HG03565 (cell line): Measurements from ENCODE around the gene MYBPH.

Experiments
- ATAC-seq: cut with Tn5 transposase; IDR thresholded peaks from one replicate; pipeline ENCODE4 v1.9.1; 2021; ENCODE audit warnings: mild to moderate bottlenecking, moderate library complexity; ENCODE audit not compliant: unreplicated experiment

The MYBPH gene

DNA sequence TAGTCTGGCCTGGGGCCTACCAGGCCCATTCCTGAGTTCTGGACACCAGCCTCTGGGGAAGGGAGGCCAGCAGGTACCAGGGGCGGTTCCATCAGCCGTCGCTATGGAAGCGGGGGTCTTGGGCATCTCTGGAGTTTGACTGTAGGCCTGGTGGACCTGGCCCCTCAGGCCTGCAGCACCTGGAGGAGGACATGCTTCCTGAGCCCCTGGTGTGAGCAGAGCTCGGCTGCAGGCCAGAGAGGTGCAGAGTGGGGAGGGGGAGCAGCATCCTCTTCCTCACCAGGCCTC lies 7.8 kb downstream of the MYBPH start:
- ATAC-seq, result no peak

DNA sequence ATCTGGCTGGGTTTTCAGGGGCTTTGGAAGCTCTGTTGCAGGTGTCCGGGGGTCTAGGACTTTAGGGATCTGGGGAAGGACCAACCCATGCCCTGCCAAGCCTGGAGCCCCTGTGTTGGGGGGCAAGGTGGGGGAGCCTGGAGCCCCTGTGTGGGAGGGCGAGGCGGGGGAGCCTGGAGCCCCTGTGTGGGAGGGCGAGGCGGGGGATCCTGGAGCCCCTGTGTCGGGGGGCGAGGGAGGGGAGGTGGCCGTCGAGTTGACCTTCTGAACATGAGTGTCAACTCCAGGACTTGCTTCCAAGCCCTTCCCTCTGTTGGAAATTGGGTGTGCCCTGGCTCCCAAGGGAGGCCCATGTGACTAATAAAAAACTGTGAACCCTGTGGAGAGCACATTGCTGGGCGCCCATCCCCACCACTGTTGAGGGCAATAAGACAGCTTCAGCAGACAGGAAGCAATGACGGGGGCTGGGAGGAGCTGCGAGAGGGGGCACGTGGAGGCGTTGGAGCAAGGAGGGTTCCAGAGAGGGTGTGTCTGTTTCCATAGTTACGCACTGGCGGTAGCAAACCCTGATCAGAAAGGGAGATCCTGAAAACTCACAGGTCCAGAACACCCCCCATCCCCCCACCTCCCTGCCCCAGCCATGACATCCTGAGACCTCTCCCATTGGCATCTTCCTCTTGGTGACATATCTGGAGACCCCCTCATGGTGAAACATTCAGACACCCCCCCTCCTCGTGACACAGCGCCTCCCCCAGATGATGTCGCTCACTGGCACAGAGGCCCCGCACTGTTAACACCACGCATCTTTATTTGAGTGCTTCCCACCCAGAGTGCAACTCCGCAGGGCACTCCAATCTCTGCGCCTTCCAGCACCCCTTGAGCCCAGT lies 8.4 kb downstream of the MYBPH start:
- ATAC-seq, result no peak

GRCh38 chr1:203166192-203166940 lies 9.3 kb downstream of the MYBPH start:
- no peak for ATAC-seq

- no peak for ATAC-seq
Measured at GRCh38 chr1:203165800-203166161, 9.8 kb downstream of the MYBPH start.

DNA sequence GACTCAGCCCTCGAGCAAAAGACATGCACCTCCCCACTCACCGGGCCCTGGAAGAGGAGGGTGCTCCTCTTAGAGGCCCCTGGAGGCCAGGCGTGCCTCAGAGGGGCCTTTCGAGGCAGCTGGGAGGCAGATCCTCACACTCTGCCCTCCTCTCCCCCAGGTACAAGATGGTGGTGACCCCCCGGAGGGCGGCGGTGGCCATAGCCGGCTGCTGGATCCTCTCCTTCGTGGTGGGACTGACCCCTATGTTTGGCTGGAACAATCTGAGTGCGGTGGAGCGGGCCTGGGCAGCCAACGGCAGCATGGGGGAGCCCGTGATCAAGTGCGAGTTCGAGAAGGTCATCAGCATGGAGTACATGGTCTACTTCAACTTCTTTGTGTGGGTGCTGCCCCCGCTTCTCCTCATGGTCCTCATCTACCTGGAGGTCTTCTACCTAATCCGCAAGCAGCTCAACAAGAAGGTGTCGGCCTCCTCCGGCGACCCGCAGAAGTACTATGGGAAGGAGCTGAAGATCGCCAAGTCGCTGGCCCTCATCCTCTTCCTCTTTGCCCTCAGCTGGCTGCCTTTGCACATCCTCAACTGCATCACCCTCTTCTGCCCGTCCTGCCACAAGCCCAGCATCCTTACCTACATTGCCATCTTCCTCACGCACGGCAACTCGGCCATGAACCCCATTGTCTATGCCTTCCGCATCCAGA lies 10.4 kb downstream of the MYBPH start:
- ATAC-seq, result no peak

GRCh38 chr1:203163891-203164635 lies 11.6 kb downstream of the MYBPH start:
- ATAC-seq, result no peak

DNA sequence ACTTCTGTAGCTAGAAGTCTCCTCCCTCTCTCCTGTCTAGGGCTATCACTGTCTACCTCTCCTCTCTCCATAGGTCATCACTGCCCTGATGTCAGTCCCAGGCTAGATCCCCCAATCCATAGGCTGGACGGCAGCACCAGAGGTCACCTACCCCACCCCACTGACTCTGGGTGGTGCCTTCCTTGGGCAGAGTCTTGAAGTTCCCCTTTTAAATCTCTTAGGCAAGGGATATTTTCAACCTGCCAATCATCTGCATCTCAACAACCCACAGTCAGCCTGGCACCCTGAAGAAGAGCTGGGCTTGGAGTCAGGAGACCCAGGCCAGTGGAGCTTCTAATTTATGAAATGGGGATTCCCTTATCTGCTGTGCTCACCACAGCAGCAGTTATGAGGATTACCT lies 13.2 kb downstream of the MYBPH start:
- no peak for ATAC-seq

DNA sequence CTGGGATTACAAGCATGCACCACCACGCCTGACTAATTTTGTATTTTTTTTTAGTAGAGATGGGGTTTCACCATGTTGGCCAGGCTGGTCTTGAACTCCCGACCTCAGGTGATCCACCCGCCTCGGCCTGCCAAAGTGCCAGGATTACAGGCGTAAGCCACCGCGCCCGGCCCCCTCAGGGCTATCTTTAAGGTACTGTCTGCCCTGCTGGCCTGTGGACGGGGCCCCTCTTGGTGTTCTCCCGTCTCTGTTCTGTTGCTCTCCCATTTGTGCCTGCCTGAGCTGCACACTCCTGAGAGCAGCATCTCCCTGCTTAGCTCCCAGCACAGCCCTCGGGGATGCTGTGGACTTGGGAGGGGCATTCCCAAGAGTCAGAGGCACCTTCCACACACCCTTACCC lies 13.9 kb downstream of the MYBPH start:
- no peak for ATAC-seq

DNA sequence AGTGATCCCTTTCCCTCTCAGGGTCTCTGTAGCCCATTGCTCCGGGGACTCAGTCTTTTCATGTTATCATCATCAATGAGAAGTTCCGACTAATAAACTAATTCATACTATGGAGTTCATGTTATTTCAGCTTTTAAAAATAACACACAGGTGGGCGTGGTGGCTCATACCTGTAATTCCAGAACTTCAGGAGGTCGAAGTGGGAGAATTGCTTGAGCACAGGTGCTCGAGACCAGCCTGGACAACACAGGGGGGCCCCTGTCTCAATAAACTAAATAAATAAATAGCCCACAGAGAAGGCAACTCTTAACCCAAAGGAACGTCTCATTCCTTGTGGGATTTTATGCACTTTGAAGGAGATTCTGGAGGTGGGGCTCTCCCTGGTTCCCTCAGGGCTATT lies 14.5 kb downstream of the MYBPH start:
- ATAC-seq, result no peak

- no peak for ATAC-seq
Measured at GRCh38 chr1:203159844-203160243, 15.8 kb downstream of the MYBPH start.

DNA sequence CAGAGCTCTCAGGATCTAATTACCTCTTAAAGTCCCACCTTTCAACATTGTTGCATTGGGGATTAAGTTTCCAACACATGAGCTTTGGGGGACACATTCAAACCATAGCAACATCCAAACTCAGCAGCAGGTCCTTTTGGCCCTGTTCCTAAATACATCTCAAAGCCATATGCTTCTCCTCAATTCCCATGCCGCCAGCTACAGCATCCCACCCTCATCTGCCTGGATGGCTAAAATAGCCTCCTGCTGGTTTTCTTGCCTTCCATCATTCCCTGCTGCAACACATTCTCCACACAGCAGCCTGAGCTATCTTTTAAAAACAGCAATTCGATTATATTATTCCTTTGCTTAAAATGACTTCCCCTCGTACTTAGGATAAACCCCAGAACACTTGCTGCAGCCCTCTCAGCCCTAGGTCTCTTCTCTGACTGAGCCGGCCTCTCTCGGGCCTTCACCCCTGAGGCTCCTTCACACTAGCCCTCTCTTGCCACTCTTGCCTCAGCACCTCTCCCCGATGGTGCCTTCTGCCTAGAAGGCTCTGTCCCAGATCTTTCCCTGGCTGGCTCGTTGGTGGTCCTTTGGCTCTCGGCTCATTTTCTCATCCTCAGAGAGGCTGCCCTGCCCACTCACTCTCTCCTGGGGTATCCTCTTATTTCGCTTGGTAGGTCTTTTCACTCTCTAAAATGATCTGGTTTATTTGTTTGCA lies 16.5 kb downstream of the MYBPH start:
- no peak for ATAC-seq

GRCh38 chr1:203158423-203158822 lies 17.2 kb downstream of the MYBPH start:
- ATAC-seq, result no peak

GRCh38 chr1:203156280-203156679 lies 19.3 kb downstream of the MYBPH start:
- no peak for ATAC-seq

GRCh38 chr1:203153989-203154821 lies 21.4 kb downstream of the MYBPH start:
- no peak for ATAC-seq

DNA sequence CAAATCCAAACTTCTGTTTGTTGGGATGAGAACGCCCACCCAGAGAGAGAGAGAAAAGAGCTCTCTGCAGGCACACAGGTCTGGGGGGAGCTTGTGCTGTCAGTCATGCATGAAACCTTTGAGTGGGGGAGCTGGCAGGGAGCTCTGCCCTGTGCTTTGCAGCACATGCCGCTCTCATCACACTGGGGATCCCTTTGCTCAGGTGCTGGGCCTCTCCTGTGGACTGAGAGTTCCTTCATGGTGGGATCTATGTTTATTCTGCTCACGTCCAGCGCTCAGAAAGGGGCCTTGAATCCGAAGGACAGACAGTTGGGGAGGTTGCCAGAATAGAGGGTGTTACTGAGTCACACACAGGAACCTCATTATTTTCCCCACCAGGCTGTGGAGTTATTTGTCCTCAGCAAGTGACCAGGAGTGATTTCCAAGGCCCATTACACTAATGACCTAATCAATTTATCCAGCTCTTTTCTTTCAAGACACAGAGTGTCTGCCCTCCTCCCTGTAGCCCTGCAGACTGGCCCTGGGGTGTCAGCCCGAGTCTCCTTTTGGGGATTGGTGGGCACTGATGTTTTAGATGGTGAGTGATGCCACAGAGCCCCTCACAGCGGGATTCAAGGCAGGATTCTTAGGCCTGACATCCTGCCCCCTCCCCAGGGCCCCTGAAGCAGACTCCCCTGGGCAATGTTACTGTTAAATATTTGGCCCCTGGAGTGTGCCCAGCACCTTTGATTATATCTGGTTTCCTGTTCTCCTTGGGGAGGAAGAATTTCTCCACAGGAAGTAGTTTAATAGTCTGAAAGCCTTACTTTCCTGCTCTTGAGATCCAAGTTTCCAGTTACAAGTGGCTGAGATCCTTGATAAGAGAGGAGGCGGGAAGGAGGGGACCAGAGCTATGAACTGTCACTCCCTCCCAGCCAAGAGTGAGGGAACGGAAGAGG lies 22.3 kb downstream of the MYBPH start:
- ATAC-seq, result no peak

GRCh38 chr1:203152158-203153034 lies 23.2 kb downstream of the MYBPH start:
- ATAC-seq, result no peak

- no peak for ATAC-seq
Measured at GRCh38 chr1:203151362-203152157, 24.1 kb downstream of the MYBPH start.
